ENCODE data around the gene FDX1.

FDX1 gene

GRCh38 chr11:110470716-110471115 lies 41.0 kb downstream of the FDX1 start:
- no peak for DNase-seq

- no peak for DNase-seq
These were observed 41.6 kb downstream of the FDX1 start for GRCh38 chr11:110471371-110471770.

- DNase-seq, result no peak
These were observed 43.1 kb downstream of the FDX1 start for GRCh38 chr11:110472858-110473257.

- no peak for DNase-seq
These were observed 44.0 kb downstream of the FDX1 start for GRCh38 chr11:110473706-110474105.

- DNase-seq, result no peak
These were observed 44.8 kb downstream of the FDX1 start for GRCh38 chr11:110474578-110474977.

- DNase-seq, result no peak
These were observed 45.9 kb downstream of the FDX1 start for GRCh38 chr11:110475671-110476070.

GRCh38 chr11:110478410-110478809 lies 48.7 kb downstream of the FDX1 start:
- DNase-seq, result no peak

- DNase-seq, result no peak
These were observed 49.7 kb downstream of the FDX1 start for GRCh38 chr11:110479108-110480101.

GRCh38 chr11:110481523-110481922 lies 51.8 kb downstream of the FDX1 start:
- no peak for DNase-seq

GRCh38 chr11:110486156-110486555 lies 56.4 kb downstream of the FDX1 start:
- no peak for DNase-seq

- no peak for DNase-seq
These were observed 58.7 kb downstream of the FDX1 start for GRCh38 chr11:110488446-110488845.

GRCh38 chr11:110490886-110491285 lies 61.1 kb downstream of the FDX1 start:
- no peak for DNase-seq

GRCh38 chr11:110491577-110492320 lies 62.0 kb downstream of the FDX1 start:
- no peak for DNase-seq

GRCh38 chr11:110492321-110492685 lies 62.6 kb downstream of the FDX1 start:
- DNase-seq, result no peak

- no peak for DNase-seq
These were observed 63.6 kb downstream of the FDX1 start for GRCh38 chr11:110493346-110493745.

- no peak for DNase-seq
These were observed 67.7 kb downstream of the FDX1 start for GRCh38 chr11:110497231-110497978.

- DNase-seq, result no peak
These were observed 71.7 kb downstream of the FDX1 start for GRCh38 chr11:110501428-110501827.

- no peak for DNase-seq
These were observed 76.0 kb downstream of the FDX1 start for GRCh38 chr11:110505528-110506284.

- no peak for DNase-seq
These were observed 77.6 kb downstream of the FDX1 start for GRCh38 chr11:110507328-110507727.

- DNase-seq, result no peak
These were observed 79.0 kb downstream of the FDX1 start for GRCh38 chr11:110508786-110509185.

GRCh38 chr11:110509472-110509871 lies 79.7 kb downstream of the FDX1 start:
- no peak for DNase-seq

- DNase-seq, result no peak
These were observed 82.3 kb downstream of the FDX1 start for GRCh38 chr11:110512026-110512425.

Measured in right forelimb (tissue), 1 donor.